GM18511 (cell line): Measurements from ENCODE around the gene VPS37B.
"Not testable (repeated sequence)": the region's sequence is repeated elsewhere in the genome, so short reads cannot be mapped to it uniquely, and the experiment has no call there.

Source experiments
- ATAC-seq: cut with Tn5 transposase; IDR thresholded peaks from one replicate; pipeline ENCODE4 v1.9.1; 2021; ENCODE audit warnings: mild to moderate bottlenecking, moderate library complexity; ENCODE audit not compliant: unreplicated experiment

The VPS37B gene

DNA sequence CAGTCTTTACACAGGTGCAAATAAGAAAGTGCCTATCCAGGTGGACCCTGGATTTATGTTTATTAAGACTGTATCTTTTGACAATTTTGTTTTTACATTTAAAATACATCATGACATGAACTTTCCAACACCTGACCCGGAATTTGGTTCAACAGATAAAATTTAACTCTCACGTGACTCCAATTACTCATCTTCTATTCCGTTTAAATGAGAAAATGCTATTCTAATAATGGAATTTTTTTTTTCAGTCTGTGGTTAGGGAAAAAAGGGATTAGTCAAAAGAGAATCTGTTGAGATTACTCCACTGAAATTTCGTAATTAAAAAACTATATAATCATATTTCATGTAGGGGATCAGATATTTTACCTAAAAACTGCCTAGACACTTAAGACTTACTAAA, 11.1 kb downstream of the VPS37B start:
- no peak for ATAC-seq

DNA sequence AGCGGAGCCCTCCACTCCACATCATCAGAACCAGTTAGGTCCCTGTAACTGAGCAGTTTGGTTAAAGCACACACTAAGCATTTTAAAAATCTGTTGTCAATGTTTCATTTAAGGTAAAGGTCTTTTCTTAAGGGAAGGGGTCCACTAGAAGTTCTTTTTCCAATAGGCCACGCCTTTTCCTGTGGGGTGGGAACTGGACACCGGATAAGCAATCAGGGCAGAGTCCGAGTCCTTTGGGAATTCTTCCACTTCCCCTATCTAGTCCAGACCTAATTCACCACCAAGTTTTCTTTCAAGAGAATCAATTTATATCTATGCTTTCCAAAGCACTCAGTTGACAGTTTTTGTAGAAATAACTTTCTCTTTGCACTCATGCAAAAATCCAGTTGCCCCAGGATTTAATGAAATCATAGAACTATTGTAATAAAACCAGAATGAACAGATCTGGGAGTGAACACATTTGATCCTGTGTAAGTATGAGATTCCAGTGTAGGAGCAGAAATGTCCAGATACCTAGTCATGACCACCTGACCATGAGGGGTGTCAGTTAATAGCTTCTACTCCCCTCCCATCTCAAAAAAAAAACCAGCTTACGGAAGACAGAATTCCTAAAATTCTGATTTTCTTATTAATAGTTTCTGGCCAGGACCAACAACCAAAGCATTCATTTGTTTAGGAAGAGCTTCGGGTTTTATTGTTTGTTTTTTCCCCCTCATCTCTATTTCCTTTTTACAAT, 11.7 kb downstream of the VPS37B start:
- no peak for ATAC-seq

DNA sequence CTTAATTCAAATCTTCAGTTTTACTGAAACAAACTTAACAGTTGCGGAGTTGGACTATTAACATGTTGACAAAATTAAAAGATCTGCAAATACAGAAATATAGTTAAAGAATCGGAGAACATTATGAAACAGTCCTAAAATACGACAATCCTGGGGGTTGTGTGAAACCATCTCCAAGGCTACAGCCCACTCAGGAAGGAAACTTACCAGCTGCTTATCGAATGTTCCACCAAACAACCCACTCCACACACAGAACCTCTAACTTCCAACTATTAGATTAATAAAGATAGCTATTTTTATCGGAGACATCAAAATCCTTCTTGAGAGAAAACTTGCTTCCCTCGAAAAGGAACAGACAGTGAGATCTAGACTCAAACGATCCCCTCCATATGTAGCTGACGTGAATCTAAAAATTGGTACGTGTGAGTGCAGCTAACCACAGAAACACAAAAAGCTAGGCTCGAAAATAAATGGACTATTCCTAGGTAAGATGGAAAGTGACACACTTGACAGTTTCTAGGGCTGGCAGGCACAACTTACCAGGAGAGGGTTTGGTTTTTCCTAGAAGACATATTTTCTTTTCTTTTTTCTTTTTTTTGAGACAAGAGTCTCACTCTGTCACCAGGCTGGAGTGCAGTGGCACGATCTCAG, 12.9 kb downstream of the VPS37B start:
- ATAC-seq = no peak

DNA sequence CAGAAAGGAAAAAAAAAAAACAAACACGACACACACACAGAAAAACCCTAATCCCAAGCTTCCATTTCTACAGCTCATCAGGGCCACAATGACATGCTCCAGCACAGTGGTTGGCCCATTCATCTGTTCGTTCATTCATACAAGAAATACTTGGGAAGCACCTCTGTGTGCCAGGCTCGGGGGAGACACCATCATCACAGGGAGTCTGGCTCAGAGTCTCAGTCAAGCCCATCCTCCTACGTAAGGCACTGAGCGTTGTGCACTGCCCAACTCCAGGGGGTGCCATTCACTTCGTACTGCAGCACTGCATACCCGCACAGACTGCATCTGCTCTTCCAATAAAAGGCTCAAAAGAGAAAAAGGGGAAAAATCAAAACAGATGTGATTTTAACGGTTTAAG, 15.3 kb downstream of the VPS37B start:
- ATAC-seq = no peak

DNA sequence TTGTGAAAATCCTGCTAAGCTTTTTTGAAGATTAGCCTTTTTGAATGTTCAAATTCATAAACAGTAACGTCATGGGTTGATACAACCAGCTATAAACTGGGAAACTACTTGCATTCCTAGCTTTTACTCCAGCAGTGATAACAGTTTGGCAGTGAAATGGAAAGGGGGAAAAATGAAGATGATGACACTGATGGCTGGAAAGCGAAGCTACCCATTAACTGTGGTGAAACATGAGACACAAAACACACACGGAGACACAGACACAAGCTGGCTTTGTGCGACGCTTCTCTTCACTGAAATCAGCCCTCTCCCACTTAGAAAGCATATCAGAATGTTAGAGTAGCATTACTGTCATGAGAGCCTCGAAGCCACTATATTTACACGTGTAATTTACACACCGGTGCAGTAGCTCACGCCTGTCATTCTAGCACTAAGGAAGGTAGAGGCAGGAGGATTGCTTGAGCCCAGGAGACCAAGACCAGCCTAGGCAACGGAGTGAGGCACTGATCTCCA, 15.7 kb downstream of the VPS37B start:
- no peak for ATAC-seq

DNA sequence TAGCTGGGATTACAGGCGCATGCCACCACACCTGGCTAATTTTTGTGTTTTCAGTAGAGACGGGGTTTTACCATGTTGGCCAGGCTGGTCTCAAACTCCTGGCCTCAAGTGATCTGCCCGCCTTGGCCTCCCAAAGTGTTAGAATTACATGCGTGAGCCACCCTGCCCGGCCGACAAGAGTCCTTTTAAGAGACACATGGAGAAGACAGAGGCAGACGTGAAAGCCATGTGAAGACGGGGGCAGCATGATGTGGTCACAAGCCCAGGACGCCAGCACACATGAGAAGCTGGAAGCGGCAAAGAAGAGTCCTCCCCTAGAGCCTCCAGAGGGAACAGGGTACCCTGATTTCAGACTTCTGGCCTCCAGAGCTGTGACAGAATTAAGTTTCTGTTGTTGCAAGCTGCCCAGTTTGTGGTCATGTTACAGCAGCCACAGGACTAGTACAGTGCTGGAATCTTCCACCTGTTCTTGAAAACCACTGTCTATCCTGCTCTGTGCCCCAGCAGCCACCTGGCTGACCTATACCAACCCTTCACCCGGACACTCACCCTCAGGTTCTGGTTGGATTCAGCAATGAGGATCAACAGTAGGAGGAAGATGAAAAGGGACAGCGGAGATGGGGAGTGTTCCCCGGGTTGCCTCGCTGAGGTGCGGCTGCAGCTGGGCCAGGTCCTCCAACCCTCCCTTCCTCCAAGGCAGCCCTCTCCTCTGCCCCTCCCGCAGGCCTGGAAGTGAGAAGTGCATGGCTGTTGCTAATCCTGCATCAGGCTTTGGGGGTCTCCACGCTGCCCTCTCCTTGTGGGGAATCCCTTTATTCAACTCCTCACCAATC, 16.9 kb downstream of the VPS37B start:
- no peak for ATAC-seq

DNA sequence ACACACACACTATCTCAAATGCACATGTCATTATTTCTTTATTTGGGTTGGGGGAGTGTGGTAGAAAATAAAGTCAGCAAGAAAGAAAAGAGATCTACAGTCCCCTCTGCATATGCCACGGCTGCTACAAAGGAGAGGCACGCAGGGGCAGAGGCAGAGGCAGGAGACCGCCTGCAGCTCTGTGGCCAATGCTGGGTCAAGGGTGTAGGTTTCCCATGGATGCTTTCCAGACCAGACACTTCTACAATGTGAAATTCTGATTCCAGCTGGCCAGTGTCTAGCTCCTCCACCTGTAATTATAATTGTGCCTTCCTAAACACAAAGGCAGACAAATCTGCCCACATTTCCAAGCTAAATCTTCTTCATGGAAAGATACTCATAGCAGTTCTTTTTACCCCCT, 19.2 kb downstream of the VPS37B start:
- no peak for ATAC-seq

DNA sequence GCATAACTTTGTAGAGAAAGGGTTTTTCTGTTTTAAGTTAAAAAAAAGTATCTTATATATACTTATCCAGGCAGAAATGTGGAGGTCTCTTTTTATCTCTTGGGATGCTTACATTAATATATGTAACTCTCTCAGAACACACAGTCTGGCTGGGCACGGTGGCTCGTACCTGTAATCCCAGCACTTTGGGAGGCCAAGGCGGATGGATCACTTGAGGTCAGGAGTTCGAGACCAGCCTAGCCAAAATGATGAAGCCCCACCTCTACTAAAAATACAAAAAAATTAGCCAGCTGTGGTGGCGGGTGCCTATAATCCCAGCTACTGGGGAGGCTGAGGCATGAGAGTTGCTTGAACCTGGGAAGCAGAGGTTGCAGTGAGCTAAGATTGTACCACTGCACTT, 19.6 kb downstream of the VPS37B start:
- not testable (repeated sequence) for ATAC-seq

DNA sequence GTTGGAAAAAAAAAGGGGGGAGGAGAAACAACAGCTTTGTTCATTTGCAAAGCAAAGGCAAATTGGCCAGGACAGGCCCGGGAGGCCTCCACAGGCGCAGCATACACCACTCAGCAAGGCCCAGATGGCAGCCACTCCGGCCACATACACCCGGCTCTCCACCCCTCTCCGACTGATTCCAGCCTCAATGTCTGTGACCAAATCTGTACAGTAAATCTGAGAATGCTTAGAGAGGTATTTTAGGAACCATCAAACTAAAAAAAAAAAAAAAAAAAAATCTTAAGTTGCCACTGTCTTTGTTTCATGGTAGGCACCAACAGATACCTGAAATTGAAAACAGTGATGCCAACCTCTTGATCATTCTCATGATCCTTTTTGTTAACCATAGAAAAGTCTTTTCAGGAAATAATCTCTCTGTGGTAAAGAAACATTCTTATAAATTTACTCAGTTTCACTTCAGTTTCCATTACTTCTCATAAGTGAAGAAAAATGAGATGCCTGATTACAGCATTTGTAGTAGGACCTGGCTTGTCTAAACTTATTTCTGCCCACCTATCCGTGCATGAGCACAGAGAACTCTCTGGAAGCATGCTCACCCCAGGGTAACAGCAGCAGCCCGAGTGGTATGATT, 20.2 kb downstream of the VPS37B start:
- ATAC-seq = peak; percentile 78

DNA sequence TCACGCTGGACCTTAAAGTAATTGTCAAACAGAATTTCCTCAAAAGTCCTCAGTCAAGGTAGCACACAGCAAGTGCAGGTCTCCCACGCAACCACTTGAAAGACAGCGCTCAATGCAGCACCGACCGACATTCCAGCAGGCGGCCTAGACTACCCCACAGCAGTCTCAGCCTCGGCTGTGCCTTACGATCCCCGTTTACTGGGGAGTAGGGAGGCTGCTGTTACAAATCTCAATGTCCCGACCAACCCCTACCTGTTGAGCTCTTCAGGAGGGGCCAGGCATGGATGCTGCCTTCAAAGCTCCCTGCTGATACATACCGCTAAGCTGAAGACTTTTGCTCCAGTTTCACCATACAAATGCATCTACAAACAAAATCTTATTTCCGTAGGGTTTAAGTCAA, 21.8 kb downstream of the VPS37B start:
- ATAC-seq = no peak

DNA sequence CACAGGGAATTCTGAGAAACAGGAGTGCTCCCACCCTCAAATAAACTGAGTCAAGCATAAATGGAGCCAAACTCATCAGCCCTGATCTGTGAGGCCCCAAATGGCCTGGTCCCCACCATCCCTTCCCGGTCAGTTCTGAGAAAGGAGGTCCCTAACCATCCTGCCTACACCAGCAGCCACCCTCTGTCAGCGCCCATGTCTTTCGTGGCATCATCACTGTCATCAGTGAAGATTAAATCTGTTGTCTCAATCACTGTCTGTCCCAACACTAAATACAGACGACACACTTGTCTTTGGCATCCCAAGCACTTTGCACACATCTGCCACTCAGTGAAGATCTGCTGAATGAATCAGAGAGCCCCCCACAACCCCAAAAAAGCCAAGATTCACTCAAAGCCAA, 22.4 kb downstream of the VPS37B start:
- no peak for ATAC-seq

DNA sequence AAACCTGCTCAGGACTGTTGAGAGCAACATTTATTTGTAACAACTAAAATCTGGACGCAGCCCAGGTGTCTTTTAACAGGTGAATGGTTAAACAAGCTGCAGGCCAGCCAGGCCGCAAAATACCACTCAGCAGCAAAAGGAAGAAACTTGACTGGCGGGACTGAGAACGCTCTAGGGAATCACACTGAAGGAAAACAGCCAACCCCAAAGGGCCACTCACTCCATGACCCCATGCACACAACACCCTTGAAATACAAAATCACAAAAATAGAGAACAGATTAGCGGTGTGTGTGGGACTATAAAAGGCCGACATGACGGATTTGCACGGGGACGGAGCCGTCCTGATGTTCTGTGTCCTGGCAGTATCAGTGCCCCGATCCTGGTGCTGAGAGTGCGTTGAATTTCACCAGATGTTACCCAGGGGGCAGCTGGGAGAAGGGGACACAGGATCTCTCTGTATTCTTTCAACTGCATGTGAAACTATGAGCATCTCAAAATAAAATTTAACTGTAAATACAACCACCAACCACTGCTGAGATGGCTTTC, 23.0 kb downstream of the VPS37B start:
- no peak for ATAC-seq

DNA sequence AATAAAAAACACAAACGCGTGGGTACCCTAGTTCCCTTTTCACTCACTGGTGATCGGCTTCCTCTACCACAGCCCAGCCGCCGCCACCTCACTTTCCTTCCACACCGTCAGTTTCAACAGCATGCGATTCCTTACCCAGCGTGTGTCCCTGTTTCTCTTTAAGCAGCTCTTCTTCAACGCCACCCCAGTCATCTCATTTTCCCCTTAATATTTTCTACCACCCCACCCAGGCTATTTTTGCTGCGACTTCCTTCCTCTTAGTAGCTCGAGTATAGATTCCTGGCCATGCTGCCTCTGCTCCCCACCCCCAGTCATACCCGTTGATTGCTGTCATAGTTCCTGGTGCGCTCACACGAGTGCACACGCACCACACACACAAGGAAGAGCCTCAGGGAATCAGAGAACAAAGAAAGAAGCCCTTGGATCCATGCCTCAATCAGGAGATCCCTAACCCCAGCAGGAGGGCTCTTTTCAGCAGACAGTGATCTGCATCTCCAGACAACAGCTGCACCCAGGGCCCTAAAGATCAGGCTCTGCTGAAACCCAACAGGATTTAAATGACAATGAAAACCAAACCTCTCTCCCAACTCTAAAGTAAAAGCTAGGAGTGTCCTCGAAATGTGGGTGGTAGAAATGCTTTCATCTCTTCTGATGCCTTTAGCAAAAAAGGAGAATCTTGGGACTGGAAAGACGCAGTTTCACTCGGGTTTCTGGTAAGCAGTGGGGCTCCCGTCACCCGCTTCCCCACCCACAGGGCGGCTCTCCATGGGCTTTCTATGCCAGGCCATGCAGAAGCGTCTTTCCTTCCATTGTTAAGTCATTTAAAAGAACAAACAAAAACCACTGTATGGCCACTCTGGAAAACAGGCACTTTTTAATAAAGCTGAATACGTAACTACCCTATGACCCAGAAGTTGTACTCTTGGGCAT, 23.8 kb downstream of the VPS37B start:
- no peak for ATAC-seq

DNA sequence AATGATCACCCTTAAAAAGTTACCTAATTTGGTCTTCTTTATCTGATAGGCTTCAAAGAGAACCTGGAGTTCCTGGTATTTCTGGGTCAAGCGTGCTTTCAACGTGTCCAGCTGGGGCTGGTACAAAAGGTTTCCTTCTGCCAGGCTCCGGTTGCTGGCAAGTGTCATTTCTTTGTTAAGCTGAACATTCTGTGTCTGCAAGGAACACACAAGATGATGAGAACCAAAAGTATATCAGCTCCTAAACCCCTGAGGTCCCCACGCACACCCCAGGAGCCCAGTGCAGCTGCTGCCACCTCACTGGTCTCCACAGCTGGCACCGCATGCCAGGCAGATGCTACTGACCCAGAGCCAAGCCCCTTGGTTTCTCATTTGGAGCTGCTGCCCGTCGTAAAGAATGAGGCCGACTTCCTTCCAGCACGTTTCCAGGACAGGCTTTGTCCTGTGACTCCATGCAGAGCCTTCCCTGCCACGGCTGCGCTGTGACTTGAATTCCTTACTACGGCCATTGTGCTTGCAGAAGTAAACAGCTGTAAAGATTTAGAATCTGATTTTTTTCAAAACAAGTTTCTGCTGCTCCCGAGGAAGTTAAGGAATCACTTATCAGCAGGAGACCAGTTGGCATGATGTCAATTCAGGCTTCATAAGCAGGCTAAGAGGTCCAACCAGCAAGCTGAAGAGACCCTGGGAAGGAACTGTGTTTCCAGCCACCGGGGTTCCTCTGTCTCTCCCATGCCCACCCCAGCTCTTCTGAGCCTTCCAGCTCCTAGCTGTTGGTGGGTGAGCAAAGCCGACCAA, 24.9 kb downstream of the VPS37B start:
- no peak for ATAC-seq

DNA sequence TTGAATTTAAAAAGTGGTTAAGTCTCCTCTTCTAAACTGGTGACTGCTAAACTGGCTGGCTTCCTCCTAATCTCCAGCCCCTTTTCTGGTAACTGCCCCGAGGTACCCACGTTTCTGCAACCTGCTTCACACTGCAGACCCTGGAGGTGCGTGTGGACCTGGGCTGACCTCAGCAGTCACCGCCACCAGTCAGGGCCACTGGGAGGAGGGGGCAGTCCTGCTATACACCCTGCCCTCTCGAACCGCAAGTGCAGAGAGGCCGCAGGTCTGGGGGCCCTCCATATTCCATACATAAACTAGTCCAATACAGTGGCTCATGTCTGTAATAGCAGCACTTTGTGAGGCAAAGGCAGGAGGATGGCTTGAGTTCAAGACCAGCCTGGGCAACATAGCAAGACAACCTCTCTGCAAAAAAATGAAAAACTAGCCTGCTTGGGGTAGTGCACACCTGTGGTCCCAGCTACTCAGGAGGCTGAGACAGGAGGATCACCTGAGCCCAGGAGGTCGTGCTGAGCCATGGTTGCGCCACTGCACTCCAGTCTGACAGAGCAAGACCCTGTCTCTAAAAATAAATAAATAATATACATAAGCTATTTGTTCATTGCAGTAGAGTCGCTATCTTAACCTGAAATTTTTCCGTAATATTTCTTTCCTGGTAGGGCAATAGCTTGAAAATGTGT, 25.6 kb downstream of the VPS37B start:
- ATAC-seq = no peak

DNA sequence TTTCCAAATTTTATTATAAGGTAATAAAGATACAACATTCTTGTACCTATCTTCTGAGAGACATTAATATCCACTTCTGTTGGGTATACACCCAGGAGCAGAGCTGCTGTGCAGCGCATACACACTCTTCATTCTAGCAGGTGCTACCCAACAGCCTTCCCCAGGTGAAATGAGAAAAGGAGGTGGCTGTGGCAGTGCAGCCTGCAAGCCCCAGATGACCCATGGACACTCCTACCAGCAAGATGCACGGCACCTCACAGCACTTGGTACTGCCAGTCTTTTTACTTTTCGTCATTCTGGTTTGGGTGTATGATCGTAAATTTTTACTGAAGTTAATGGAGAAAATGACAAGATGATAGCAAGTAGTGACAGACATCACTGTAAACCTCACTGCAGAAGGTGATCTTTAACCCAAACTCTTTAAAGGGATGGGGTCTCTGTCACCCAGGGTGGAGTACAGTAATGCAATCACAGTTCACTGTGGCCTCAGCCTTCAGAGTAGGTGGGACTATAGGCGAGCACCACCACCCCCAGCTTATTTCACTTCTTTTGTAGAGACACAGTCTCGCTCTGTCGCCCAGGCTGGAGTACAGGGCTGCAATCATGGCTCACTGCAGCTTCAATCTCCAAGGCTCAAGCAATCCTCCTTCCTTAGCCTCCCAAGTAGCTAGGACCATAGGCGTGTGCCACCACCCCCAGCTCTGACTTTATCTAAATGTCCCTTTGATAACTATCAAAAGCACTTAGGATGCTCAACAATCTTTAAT, 26.5 kb downstream of the VPS37B start:
- ATAC-seq = no peak

DNA sequence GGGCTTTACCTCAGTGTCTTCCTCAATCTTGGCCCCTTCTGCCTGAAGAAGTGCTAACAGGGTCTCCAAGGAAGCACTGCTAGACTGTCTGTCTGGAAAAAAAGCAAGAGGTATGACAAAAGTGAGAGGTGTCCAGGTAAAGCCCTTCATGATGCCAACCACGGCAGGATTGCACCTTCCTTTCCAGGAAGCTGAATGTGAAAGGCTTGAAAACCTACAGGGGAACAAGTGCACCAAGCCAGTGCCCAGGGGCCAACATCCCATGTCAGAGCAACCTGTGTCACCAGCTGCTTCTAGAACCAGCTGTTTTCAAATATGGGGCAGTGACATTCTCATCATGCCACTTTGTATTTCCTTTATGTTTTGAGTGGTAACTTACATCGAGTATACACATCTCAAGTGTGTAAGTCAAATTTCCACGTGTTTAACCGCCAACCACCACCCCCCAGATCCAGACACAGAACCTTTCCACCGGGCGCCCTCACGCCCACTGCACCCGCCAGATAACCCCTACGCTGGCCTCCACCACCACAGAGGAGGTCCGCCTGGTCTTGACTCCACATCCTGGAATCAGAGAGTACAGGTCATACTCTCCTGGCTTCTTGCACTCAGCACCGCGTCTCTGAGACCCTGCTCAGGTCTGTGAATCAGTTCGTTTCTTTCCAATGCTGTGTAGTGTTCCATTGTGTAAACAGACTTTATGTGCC, 27.3 kb downstream of the VPS37B start:
- no peak for ATAC-seq
